SK-N-DZ (cell line): ENCODE results near the gene PDCL3.

Experiments
- DNase-seq: peaks from one replicate; pipeline ENCODE4 v3.0.0-alpha.2; 2015; ENCODE audit warnings: low spot score

PDCL3 gene

DNA sequence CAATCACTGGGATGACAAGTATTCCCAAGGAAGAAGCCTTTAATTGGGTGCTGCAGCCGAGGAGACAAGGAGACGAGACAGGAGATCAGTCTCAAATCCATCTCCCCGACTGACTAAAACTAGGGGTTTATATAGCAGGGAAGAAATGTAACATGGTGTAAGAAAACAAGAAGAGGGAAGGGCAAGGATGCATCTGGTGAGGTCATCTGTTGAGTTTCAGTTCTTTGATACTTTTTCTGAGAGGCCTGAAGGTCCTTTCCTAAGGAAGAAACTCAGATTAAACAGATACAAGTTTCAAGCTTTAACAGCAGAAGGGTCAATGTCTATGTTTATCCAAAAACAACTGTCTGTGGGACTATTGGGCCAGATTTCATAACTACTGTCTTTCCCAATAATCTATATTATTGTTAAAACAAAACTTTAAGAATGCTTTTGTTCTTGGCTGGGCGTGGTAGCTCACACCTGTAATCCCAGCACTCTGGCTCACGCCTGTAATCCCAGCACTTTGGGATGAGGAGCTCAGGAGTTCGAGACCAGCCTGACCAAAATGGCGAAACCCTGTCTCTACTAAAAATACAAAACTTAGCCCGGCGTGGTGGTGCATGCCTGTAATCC, 2.5 kb upstream of the PDCL3 start:
- no peak for DNase-seq

DNA sequence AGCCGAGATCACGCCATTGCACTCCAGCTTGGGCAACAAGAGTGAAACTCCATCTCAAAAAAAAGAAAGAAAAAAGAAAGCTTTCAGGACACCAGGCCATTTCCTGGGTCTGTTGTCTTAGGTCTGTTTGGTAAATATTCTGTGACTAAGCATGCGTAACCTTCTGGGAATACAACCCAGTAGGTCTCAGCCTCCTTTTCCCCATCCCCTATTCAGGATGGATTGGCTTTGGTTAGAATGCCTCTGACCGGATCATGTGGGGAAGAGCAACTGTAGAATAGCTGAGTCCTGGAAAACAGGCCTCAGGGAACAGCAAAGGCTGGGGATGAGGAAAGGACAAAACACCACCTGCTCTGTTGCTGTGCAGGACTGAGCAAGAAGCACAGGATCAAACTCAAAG, 1.6 kb upstream of the PDCL3 start:
- no peak for DNase-seq

DNA sequence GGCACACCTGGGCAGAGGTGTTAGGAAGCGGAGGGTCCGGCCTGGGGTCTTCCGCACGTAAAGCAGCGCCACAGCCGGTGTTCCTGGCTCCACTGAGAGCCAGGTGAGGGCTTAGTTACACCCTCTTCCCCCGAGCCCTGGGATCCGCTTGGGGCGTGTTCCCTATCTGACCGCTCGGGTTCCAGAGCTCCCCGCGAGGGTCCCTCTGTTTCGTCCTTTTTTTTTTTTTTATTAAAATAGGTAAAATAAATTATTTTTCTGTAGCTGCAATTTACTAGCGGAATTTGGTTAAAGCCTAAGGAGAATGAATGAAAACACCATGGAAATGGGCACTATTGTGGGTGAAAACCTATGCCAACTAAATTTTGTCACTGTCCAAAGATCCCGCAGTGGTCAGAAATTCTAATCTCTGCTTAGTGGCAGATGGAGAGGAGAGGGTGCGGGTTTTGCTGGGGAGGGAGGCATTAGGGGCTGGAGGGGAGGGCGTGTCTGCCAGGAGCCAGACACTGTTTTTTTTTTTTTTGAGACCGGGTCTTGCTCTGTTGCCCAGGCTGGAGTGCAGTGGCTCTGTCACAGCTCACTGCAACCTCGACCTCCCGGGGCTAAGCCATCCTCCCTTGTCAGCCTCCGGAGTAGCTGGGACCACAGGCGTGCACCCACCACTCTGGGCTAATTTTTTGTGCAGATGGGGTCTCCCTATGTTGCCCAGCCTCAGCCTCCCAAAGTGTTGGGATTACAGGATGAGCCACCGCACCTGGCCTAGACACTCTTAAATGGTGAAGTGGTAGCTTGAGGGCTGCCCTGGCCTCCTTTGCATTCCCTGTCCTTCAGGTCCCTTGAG, 834 bp downstream of the PDCL3 start:
- peak; percentile 9 for DNase-seq

DNA sequence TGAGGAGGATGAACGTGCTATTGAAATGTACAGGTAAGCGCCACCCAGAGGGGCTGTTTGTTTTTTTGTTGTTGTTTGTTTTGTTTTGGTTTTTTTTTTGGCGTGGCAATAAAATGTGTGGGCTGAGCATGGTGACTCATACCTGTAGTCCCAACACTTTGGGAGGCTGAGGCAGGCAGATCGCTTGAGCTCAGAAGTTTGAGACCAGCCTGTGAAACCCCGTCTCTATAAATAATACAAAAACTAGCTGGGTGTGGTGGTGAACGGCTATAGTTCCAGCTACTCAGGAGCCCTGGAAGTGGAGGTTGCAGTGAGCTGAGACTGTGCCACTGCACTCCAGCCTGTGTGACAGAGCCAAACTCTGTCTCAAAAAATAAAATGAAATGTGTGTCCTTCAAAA, 6.2 kb downstream of the PDCL3 start:
- no peak for DNase-seq

DNA sequence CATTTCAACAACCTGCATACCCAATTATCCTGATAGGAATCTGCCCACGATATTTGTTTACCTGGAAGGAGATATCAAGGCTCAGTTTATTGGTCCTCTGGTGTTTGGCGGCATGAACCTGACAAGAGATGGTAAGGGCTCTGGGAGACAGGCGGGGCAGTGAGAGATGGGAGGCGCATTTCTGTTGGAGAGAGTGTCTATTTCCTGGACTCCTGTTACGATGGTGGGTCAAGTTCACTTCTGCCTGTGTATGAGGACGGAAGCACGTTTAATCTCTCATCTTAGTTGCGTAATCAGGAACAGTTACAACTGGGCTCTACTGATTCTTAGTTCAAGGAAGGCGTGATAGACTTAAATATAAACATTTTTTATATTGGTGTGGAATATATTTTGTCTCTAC, 8.9 kb downstream of the PDCL3 start:
- DNase-seq, result no peak

DNA sequence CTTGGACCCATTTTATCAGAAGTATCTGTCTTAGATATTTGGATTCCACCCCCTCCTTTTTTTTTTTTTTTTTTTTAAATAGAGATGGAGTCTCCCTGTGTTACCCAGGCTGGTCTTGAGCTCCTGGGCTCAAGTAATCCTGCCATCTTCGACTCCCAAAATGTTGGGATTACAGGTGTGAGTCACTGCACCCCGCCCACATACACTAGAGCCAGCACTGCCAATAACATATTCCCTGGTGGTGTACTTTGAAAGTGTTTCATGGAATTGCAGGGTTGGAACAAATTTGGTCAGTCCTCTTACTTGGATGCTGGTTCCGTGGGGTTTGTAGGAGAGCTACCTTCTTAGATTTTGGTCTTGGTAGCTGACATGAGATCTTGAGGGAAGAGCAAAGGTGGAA, 15.0 kb downstream of the PDCL3 start:
- no peak for DNase-seq

DNA sequence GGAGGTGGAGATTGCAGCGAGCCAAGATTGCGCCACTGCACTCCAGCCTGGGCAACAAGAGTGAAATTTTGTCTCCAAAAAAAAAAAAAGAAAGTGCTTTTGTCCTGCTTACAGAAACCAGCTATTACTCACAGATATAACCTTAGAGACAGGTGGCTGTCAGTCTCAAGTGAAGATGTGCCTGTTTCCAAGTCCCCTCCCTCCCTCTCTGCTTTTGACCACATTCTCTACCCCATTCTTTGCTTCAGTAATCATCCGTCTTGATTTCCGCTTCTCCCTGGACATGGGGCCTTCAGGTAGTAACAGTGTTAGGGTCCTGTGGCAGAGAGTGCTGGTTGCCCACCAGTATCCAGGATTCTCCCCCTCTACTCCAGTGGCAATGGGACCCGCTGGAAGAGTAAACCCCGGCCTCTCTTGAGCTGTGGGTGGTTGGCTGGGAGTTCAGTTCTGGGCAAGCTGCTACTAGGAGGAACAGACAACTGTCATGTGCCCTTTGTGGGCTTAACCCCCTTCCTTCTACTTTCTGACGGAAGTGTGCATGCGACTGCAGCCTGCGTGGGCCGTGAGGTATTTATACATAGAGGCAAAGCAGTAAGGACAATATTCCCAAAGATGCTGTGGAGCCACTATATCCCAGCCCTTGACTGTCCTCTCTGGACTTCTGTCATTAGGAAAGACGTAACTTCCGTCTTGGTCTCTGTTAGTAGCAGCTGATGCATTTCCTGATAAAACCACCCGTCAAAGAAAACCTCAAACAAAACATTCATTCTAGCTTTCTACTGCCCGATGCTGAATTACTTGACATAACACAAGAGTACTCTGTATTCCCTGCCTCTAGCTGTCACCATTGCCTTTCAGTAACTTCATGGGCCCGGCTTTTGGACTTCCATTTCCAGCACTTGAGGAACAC, 17.8 kb downstream of the PDCL3 start:
- no peak for DNase-seq

DNA sequence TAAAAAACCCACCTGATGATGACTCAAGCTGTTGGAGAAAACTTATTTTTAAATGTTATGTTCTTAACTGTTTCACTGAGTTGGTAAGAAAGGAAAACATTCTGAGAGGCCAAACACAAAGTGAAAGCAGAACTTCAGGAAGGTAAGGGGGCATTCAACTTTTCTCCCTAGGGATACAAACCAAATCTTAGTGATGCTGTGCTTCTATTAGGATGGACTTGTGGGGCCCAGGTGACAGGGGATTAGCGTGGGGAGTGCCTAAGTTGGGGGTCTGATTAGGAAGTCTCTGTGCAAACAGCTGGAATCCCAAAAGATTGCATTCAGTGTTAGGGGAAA, 18.5 kb downstream of the PDCL3 start:
- no peak for DNase-seq

DNA sequence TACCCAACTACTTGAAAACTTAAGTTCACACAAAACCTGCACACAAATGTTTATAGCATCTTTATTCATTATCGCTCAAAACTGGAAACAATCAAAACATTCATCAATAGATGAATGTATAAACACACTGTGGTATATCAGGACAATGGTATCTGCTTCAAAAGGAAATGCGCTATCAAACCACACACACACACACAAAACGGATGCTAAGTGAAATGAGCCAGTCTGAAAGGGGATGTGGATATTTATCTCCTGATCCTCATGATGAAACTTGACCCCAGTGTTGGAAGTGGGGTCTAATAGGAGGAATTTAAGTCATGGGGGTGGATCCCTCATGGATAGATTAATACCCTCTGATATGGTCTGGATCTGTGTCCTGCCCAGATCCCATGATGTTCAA, 22.0 kb downstream of the PDCL3 start:
- DNase-seq, result no peak

DNA sequence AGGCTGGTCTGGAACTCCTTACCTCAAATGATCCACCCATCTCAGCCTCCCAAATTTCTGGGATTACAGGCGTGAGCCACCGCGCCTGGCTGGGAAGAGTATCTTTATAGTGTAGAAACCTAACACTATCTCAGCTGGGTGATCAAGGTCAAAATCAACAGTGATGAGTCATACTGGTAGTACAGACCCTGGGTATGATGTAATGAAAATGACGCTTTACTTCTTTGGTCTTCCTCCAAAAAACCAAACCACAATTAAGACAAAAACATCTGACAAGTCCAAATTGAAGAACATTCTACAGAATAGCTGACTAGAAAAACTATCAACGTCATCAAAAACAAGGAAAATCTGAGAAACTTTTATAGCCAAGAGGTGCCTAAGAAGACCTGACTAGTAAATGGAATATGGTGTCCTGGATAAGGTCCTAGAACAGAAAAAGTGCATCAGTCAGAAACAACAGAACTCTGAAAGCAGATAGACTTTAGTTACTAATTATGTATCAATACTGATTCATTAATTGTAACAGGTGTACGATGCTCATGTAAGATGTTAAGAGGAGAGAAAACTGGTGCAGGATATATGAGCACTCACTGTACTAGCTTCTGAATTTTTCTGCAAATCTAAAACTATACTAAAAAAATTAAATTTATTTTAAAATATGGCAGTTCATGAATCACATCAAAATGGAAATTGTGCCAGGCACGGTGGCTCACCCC, 25.4 kb downstream of the PDCL3 start:
- DNase-seq, result no peak

DNA sequence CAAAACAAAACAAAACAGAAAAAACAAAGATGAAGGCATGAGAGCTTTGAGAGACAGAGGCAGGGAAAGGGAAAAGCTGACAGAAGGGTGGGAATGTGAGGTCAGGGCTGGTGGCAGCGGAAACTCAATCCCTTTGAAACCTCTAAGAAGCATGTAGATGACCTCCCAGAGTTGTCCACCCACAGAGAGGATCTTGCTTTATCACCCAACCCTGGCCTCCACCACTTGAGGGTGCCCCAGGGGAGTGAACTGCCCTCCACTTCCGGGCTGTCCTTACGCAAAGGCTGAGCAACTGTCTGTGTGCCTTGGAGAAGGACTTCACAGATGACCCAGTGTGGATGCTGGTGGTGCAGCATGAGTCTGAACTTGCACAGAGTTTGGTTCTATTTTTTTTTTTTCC, 26.7 kb downstream of the PDCL3 start:
- DNase-seq, result no peak

DNA sequence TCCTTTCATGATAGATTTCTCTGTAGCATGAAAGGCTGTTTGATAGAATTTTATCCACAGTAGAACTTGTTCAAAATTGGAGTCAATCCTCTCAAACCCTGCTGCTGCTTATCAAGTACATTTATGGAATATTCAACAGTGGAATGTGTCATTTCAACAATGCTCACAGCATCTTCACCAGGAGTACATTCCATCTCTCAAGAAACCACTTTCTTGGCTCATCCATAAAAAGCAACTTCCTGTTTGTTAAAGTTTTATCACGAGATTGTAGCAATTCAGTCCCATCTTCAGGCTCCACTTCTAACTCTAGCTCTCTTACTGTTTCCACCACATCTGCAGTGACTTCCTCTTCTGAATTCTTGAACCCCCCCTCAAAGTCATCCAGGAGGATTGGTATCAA, 29.4 kb downstream of the PDCL3 start:
- DNase-seq, result no peak

DNA sequence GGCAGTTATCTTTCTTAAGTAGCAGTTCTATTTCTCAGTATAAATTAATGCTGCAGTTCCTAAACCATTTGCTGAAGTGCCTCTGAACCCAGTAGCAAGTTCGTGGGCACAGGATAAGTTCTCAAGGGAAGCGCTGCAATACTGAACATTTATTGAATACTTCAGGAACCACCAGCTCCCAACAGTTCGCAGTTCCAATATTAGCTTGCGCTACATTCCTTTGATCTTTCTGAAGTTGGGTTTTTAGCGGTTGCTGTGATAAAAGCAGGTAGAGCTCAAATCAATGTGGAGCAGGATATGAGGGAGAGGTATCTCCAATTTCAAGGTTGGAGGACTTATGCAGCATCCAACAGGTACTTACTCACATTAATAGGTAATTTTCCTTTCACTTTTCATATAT, 33.7 kb downstream of the PDCL3 start:
- DNase-seq, result no peak

DNA sequence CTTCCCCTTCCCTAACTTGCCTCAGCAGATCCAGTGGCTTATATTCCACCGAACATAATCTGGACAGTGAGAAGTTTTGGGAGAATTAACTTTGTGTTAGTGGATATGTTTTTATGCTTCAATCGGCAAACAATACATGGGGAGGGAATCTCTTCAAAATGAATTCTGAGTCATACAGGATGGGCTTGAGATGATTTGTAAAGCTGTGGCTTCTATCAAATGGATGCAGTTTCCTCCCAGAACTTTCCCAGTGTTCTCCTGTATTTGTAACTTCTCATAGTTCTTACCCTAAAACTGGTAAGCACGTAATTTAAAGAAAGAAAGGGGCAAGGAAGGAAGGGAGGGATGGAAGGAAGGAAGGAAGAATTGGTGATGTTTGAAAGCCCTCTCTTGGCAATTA, 36.8 kb downstream of the PDCL3 start:
- DNase-seq, result no peak

DNA sequence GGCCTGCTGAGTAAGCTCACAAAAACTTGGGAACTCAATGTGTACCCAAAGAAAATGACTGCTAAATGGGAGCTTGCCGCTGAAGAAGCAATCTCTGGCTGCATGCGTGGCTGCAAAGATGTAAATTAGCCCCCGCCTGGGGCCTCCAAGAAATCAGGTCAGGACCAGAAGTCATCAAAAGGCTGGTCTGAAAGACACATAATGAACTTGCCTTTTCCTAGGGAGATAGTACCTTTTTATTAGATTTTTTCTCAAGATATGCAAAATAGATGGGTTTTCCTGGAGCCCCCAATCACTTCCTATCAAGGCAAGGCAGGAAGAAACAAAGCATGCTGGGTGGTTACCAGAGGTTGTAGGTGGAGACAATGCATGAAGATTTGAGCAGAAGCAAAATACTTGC, 38.9 kb downstream of the PDCL3 start:
- DNase-seq, result no peak

DNA sequence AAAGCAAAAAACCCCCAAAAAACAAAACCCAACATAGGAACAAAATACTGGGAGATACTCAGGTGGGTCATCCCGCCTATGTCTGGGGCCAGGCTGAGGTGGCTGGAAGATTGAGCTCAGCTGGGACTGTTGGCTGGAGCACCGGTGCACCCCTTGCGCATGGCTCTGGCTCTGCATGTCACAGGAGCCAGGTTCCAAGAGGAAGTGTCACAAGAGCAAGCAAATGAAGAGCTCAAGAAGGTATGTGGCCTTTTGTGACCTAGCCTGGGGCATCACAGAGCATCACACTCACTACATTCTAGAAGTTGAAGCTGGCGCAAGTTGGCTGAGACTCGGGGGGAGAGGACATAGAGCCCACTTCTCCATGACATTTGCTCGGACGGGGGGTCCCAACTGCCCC, 40.6 kb downstream of the PDCL3 start:
- no peak for DNase-seq

DNA sequence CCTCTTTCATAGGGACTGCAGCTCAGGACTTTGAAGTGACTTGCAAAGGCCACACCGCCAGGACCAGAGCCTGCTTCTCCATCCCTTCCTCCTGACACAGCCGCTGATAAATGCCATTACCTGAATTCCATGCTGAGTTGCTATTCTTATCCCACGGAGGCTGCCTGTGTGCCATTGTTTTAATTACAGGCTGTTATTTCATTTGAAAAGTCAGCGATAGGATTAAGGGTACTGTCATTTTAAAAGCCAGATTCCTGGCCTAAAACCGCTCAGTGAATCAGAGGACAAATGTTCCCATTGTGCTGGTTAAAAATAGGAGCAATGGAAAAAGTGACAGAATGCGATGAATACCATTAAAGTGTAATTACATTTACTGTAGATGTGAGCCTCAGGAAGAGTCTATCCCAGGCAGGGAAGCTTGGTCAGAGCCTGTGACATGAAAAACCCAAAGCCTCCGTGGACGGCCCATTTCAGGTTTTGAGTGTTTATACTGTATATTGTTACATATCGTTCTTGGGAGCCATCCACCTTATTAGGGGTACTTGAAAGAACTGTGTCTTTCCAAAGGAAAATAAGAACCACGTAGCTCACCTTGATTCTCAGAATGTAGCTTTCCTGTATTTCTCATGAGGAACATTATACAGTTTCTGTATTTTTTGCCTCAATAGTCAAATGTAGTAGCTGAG, 41.3 kb downstream of the PDCL3 start:
- no peak for DNase-seq

DNA sequence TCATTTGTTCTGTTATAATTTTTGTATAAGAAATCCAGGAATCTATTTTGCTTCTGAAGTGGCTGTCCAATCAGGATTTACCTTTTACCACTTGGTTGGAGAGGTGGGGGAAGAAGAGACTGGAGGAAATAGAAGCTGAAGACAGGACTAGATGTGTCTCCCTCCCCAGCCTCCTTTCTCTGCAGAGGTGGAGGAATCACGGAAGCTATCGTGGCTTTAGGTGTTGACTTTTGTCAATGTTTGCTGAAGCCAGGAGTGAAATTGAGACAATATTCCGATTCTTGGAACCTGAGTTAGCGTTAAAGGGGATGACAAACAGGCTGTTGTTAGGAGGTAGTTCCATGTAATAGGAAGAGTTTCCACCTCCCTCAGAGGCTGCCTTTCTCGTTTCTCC, 43.5 kb downstream of the PDCL3 start:
- DNase-seq, result no peak

DNA sequence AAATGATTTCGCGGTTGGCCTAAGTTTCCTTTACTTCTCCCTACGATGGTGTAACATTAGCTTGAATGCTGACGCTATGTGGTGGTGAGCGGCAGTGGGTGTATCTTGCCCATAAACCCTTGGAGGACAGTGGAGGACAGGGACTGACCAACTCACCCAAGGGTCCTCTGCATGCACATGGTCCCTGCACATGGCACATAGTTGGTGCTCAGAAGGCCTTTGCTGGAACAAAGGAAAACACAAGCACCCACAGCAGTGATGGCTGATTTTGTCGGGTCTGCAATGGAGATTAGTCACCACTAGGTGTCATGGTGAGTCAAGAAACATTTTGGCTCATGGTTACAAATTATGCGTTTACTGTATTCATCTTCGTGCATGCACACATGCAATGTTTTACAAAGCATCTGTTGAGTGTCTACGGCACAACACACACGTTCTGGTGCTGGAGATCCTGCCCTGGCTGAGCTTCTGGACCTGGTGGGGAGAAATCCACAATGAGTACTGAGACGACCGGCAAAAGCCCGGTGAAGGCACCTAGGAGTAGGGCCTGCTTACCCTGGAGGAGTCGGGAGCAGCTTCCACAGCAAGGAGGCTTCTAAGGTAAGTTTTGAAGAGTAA, 44.0 kb downstream of the PDCL3 start:
- DNase-seq, result peak; percentile 36

DNA sequence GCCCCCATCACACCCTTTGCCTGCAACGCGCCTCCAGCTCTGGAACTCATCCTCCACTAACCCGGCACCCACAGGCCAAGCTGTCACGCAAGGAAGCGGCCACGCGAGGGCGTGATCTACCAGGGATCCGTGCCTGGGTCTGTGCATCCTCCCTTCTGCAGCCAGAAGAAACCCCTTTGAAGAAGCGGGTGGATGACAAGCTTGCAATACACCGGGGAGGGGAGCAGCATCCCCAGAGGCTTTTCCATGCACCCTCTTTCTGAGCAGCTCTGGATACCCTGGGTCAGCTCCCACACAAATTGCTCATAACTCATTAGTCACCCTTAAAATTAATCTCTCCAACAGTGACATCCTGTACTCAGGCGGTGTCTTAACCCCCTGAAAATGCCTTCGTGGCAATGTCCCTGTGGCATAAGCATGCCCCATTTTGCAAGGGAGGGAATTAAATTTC, 47.6 kb downstream of the PDCL3 start:
- DNase-seq, result peak; percentile 49
